Stimulated activated CD8-positive, alpha-beta memory T cell treated with anti-CD3 and anti-CD28 coated beads, Interleukin-7, amount 100 ng/mL, for 48 hours (primary cell): ENCODE data around the gene LRRC63.
"Not testable (repeated sequence)": the region's sequence is repeated elsewhere in the genome, so short reads cannot be mapped to it uniquely, and the experiment has no call there.

ENCODE experiments used
- DNase-seq, 2 donors: peaks; one replicate each; pipeline ENCODE4 v3.0.0-alpha.2; 2020; ENCODE audit warnings: low read depth in 1 of 2; ENCODE audit errors: extremely low read depth in 1 of 2

The LRRC63 gene

DNA sequence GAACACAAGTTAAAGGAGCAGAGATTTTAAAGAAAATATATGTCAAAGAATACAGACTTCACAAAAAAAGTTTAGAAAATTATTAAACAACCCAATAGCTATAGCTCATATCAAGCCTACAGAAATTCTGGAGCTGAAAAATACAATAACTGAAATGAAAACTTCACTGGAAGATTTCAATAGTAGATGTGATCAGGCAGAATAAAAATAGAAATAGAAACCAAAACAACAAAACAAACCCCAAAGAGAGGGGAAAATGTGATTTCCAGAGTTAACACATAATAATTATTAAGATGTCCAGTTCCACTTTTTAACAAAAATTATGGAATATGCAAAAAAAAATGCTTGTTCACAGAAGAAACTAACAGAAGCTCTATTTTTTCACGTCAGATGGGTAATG, 23.6 kb downstream of the LRRC63 start:
- no peak for DNase-seq

DNA sequence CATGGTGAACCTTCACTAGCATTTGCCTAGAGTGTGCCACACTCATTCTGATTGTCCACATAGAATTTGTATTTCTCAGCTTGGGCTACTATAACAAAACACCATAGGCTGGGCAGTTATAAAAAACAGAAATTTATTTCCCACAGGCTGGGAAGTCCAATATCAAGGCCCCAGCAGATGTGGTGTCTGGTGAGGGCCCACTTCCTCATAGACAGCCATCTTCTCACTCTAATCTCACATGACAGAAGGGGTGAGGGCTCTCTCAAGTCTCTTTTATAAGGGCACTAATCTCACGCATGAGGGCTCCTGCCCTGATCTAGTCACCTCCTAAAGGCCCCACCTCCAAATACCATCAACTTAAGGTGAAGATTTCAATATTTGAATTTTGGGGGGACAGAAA, 53.6 kb downstream of the LRRC63 start:
- no peak for DNase-seq

DNA sequence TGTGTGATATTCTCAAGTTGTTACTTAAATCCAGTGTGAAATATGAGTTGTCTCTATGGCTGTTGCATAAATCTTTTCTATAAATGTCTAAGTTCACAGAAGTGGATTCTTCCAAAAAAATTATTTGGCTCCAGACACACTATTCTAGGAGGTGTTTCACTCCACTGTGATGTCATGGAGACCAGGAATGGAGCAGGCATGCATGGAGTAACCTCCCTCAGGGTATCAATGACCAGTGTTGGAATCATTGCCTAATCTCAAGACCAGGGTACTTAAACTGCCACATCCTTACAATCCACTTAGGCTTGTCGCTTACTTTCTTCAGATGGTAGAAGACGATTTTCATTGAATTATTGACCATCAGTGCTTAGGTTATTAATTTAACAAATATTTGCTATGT, 55.4 kb downstream of the LRRC63 start:
- no peak for DNase-seq

DNA sequence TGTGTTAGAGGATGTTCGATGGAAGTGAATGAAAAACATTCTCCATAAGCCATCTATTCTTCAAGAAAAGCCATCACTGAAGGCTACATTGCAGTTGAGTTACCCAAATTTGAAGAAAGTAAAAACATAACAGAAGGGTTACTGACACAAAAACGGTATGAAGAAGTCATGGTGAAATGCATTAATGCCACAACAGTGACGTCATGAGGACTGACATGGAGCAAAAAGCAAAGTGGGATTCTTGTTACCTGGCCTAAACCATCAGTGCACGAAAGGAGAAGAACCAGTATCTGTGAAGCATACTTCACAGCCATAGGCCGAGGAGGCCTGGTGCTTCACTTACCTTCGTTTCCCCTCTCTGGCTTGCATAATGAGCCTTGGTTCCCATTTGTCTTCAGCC, 58.7 kb downstream of the LRRC63 start:
- DNase-seq = no peak

DNA sequence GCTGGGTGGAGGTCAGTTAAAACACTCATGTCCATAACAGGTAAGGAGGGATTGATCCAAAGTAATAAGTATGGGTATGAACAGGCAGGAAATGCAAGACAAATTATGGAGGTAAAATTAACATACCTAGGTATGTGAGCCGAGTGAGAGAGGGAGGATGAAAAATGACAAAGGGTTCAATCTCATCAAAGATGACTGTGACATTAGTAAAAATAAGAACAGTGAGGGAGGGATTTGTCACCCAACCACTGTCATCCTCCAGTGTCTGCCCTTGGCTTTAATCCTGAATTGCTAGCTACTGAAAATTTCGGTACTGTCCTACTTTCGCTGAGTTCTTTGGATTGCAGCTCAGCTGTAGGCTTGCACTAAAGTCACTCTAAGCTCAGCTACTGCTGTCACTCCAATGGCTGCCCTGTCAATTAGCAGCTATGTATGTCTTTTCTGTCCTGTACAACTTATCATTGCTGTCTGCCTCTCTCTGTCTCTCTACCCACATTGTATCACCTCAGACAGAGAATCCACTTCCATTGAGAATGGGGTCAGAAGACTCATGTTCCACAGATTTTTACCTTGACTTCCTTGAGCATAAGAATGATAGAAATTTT, 62.5 kb downstream of the LRRC63 start:
- DNase-seq = no peak

DNA sequence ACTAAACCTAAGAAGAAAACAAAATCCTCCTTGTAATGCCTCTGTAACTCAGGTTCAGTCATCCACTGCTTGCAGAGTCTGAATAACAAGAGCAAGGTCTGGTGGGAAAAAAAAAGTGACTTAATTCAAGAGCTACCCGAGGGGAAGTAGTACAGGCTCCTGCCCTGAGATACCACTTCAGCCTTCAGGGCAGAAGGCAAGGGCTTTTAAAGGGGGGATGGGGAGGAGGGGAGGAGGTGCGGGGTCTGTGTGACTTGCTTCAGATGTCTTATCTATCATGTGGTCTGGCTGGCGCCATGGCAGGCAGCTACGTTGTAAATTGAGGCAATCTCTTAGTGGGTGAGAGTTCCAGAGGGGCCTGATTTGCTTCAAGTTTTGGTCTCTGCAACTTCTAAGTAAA, 66.7 kb downstream of the LRRC63 start:
- no peak for DNase-seq

DNA sequence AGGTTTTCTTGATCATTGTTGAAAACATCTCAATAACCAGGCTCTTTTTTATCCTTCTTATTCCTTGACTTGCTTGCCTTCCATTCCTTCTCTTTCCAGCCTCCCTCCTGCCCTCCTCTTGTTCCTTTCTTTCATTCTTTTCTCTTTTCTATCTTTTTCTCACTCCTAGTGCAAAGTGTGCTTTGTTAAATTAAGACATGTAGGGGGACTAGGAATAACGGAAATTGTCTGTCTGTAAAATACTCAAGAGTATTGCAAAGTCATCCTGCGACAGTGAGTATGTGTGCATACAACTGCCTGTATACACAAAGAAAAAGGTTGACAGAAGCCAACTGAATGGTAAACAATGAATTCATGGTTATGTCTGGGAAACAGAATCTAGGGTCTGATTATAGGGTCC, 70.1 kb downstream of the LRRC63 start:
- DNase-seq = no peak

DNA sequence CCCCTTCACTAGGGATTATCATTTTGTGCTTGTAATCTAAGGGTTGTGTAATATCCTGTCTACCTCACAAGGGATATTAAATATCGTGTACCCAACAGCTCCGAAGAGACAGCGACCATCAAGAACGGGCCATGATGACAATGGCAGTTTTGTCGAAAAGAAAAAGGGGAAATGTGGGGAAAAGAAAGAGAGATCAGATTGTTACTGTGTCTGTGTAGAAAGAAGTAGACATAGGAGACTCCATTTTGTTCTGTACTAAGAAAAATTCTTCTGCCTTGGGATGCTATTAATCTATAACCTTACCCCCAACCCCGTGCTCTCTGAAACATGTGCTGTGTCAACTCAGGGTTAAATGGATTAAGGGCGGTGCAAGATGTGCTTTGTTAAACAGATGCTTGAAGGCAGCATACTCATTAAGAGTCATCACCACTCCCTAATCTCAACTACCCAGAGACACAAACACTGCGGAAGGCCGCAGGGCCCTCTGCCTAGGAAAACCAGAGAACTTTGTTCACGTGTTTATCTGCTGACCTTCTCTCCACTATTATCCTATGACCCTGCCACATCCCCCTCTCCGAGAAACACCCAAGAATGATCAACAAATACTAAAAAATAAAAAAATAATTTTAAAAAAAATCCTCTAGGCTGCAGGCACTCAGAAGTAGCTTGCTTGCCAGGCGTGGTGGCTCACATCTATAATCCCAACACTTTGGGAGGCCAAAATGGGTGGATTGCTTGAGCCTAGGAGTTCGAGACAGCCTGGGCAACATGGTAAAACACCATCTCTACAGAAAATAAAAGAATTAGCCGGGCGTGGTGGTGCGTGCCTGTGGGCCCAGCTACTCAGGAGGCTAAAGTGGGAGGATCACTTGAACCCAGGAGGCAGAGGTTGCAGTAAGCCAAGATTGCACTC, 72.4 kb downstream of the LRRC63 start:
- DNase-seq = not testable (repeated sequence)

DNA sequence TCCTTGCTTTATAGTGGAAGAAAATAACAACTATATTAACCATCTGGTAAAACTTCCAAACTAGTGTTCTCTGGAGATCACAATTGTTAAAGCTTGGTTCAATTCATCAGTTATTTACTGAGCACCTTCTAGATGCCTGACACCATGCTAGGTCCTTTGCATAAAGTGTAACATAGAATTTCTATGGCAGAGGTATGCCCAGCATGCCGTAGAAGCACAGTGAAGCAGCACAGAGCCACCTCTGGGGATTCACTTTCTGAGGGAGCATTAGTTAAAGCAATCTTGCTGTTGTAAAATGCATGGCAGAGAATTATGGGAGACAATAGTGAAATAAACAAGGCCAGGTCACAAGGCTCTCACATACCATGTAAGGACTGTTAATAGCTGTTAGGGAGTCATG, 75.2 kb downstream of the LRRC63 start:
- no peak for DNase-seq

DNA sequence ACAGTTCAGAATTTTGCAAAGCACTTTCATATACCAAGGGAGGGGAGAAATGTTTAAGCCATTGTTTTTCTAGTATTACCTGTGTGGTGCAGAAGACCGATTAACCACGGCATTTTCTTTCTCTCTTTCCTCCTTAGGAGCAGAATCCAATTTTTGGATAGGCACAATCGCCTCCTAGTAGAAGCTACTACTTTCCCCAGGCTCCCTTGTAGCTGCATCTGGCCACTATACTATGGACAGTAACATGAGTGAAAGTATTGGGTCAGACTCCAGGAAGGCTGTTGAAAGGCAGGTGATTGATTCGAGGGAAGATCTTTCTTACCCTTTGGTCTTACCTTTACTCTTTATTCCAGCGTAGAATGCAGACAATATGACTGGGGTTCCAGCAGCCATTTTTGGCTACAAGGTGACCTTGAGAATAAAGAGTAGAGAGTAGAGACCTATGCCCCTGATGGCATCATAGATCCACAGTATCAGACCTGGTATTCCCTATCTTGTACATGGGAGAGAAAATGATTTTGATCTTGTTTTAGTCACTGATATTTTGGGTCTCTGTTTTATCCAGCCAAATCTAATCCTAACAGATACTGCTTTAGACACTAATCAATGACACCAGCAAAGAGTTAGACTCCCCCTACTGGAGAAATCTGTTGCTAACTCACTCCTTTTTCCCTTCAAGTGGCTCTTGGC, 77.0 kb downstream of the LRRC63 start:
- DNase-seq = no peak

DNA sequence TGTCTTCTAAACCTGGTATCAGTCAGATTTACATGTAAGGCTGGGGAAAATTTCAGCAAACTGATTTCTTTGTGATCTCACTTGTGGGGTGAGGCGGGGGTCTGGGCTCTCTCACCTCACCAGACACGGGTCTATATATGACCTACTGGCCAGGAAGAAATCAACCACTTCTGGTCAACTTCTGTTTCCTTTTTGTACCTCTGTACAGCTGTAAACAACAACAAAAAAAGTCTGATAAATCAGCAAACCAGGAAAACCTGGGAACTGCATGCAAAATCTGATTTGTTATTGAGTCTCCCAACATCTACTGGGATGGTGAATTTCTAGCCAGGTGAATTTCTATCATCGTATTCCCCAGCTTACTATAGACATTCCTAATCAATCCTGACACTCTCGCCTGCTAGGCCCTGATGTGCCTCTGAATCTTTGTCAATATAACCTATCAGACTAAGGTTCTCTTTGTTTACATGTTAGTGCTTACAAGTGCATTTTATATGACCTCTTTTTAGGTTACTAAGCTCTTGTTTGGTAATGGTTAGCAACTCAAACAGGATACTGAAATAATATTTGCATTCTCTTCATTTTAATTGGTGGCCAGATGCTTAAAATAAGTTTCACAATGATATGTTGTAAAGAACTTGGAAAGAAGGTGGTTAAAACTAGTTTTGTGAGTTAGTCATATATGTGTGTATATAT, 77.7 kb downstream of the LRRC63 start:
- no peak for DNase-seq

DNA sequence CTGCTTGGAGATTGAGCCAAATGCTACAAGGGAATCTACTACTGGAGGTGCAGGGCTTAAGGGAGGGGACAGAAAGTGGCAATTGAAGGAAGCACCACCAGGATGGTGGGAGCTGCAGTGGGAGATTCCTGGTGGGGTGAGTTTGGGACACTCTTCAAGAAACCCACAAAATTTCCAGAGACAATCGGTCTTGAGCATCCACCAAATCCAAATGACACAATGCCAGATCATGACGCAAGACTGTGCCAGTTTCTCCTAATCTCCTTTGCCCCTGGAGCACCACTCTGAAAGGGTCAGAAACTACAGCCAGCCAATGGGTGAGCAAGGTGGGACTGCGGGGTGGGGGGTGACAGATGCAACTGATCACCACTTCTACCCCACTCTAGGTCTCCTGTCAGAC, 78.7 kb downstream of the LRRC63 start:
- DNase-seq = no peak

DNA sequence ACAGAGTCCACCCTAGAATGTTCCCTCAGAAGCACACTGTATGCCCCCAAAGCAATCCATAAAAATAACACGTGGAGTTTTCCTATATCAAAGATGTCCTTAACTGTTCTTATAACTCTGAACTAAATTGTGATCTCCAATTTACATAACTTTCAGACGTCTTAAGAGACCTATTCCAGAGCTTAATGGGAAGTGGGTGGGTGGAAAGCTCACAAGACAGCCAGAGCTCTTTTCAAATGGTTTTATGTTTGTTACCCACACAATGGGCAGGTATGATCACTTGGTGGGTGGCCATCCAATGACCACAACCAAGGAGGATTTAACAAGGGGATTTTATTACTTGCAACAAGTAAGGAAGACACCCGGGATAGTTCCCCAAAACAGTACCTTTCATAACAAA, 81.7 kb downstream of the LRRC63 start:
- DNase-seq = no peak

DNA sequence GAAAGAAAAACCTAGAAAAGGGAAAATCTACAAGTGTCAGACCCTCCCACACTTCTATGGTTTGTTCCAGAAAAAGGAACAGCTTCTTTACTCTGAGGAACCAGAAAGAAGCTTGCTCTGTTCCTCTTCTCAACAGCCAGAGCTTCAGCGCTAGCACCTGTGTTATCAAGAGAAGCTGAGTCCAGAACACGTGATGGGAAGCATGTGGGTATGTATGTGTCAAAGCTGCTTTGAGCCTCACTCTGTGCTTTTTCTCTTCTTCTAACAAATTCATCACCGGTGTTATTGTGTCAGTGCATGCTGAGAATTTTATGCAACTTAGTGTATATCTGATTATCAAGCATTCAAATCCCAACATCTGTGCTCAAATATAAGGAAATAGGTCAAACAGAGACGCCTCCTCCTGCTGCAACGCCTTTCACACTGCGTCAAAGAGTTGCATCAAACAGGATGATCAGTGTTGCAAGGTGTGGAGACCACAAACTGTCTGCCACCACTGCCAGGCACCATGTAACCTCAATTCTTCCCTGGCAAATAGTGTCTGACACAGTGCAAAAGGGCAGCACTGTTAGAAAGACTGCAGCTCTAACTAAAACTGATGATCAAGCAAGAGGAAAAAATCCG, 83.9 kb downstream of the LRRC63 start:
- DNase-seq = peak in 1 of 2 donors; percentile 35

DNA sequence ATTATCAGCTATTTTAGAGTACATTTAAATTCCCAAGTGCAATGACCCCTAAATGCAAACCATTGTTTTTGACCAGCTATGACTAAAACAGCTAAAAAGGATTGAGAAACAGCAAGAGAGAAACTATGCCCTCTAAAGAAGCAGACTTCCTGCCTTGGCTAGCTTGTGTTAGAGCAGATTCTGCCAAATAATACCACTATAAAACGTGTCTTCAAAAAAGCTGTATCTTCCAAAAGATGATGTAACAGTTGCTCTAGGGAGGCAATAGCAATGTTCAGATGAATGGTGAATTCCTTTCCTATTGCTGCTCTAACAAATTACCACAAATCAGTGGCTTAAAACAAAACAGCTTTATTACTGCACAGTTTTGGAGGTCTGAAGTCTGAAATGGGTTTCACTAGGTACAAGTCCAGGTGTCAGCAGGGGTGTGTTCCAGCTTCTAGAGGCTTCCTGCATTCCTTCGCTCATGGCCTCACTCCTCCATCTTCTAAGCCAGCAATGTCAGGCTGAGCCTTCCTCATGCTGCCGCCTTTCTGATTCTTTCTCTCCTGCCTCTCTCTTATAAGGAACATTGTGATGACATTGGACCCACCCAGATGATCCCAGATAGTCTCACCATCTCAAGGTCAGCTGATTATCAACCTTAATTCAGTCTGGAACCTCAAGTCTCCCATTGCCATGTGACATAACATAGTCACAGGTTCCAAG, 84.5 kb downstream of the LRRC63 start:
- DNase-seq = no peak

DNA sequence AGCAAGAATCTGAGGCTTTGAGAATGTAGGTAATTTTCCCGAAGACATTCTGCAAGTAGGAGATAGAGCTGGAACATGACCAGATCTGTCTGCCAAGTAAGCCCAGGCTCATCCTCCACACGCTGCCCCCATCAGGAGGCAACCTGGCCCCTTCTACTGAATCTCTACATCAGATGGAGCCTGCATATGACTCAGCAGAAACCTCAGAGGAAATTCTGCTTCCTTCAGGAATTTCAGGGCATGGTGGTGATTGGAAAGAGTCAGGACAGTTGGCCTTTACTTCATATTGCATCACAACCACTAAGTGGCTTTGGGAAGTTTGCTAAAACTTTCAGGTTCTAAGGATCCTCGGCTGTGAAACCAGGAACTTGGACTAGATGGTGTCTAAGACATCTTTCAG, 85.2 kb downstream of the LRRC63 start:
- no peak for DNase-seq

DNA sequence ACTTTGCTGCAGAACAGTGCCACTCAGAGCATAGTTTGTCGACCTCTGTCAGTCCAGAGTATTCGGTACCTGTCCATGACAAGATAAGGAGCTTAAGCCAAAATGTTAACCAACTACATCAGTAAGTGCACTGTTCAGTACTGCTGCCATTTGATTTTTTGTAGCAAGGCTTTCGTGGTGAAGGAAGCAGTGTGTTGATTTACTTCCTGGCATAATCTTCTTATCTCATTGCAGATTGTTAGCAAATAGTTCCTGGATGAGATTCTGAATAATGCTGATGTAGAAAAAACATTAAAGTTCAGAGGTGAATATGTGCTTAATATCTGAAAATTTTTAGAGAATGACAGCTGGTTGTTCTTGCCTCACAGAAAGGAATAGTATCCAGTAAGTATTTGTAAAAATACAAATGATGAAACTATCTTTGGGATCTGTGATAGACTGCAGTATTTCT, 85.7 kb downstream of the LRRC63 start:
- no peak for DNase-seq

DNA sequence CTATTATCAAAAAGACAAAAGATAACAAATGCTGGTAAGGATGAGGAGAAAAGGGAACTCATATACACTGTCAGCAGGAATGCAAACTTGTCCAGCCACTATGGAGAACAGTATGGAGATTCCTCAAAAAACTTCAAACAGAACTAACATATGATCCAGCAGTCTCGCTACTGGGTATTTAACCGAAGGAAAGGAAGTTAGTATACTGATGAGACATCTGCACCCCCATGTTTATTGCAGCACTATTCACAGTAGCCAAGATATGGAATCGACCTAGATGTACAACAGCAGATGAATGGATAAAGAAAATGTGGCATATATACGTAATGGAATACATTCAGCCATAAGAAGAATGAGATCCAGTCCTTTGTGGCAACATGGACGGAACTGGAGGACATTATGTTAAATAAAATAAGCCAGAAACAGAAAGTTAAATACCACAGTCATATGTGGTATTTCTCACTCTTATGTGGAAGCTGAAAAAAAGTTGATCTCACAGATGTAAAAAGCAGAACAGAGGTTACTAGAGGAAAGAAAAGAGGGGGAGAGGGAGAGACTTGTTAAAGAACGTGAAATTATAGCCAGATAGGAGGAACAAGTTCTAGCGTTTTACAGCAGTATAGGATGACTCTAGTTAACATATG, 92.1 kb downstream of the LRRC63 start:
- no peak for DNase-seq

DNA sequence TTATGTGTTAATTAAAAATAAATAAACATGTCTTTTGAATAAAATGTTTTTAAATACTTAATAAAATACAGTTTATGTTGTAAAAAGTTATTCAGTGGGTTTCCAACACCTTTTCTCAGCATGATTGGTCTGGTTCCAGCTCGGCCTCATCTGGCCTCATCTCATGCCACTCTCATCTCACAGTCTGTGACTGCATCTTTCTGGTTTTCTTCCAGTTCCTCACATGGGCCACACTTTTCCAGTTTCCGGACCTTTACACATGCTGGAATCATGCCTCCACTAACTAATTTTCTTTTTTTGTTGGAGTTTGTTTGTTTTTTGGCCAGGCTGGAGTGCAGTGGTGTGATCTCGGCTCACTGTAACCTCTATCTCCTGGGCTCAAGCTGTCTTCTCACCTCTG, 92.8 kb downstream of the LRRC63 start:
- no peak for DNase-seq

DNA sequence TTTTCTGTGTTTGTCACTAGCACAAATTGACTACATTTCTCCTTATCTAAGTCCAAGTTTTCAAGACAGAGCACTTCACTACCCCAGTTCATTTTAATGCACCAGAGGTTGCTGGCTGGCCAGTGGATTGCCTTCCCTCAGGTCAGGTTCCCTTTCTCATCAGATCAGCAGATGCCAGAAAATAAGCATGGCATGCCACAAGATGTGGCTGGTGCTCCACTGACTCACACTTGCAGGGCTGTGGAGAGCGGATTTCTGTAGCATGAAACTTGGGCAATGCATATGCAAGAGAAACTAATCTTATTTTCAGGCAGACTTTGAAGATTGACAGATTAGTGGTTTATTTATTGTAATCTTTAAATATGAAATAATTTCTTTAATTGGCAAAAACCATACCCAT, 95.8 kb downstream of the LRRC63 start:
- DNase-seq = no peak
